IPS-18a (cell line): ENCODE data around the gene TMEM100.

ENCODE experiments used
- H3K27ac ChIP-seq: one replicate; pipeline ENCODE4 v1.5.1; 2013; ENCODE audit warnings: low read length
- H3K27me3 ChIP-seq: one replicate; pipeline ENCODE4 v1.6.1; 2013; ENCODE audit warnings: mild to moderate bottlenecking, low read length; ENCODE audit not compliant: control insufficient read depth, insufficient read depth
- H3K36me3 ChIP-seq: one replicate; pipeline ENCODE4 v1.6.1; 2013; ENCODE audit warnings: low read depth, low read length; ENCODE audit not compliant: control insufficient read depth
- H3K4me1 ChIP-seq: one replicate; pipeline ENCODE4 v1.6.1; 2013; ENCODE audit warnings: low read depth, low read length; ENCODE audit not compliant: control insufficient read depth
- H3K4me3 ChIP-seq: one replicate; pipeline ENCODE4 v1.5.1; 2013; ENCODE audit warnings: low read length
- H3K9ac ChIP-seq: one replicate; pipeline ENCODE4 v1.6.1; 2013; ENCODE audit warnings: mild to moderate bottlenecking, low read length, moderate library complexity
- H3K9me3 ChIP-seq: one replicate; pipeline ENCODE4 v1.6.1; 2013; ENCODE audit warnings: low read depth, low read length; ENCODE audit not compliant: control insufficient read depth

Gene TMEM100

DNA sequence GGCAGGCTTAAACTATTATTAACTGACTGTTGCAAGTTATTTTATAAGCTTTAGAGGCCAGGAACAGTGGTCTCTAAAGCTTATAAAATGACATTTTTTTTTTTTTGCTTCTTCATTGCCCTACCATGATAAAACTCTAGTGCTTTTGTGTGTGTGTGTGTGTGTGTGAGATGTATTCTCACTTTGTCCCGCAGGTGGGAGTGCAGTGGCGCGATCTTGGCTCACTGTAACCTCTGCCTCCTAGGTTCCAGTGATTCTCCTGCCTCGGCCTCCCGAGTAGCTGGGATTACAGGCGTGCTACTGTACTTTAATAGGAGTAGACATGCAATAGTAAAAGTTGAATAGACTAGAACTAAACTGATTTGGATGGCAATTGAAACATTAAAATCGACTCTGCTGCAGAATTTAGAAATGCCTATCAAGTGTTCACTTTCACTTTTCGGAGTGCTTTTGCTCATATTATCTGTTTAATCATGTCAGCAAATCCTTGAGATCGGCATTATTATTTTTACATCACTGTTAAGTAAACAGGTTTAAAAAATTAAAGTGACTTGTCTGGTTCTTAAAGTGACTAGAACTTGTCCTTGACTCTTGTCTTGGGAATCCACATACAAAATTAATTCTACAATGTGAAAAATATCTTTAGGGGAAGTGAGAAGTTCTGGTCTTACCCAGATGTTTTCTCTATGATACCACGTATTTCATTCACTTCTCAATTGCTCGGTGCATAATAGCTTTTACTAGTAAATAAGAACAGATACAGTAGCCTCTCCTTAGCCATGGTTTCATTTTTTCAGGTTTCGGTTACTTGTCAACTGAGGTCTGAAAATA lies 19.8 kb upstream of the TMEM100 start:
- Histone ChIP-seq H3K4me3 (no peak overlapping the region), H3K9ac (no peak overlapping the region), H3K9me3 (no peaks in the 10 kb centered on the region), H3K4me1 (no peaks in the 10 kb centered on the region), H3K27me3 (no peaks in the 10 kb centered on the region), H3K36me3 (no peaks in the 10 kb centered on the region), H3K27ac (no peak overlapping the region)

DNA sequence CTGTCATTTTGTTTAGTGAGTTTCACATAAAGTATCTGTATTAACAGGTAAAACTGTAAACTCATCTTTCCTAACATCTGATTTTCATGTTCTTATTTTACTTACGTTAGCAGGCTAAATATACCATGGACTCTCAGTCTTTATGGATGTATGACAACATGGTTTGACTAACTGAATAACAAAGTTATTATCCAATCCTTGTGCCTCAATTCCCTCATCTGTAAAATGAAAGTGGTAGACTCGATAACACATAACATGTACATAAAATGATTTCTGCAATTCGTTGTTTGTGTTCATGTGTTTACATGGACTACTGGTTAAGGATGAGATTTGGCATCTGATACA lies 18.7 kb upstream of the TMEM100 start:
- Histone ChIP-seq H3K4me1 (no peaks in the 10 kb centered on the region), H3K9ac (no peak overlapping the region), H3K27ac (no peak overlapping the region), H3K27me3 (no peaks in the 10 kb centered on the region), H3K9me3 (no peaks in the 10 kb centered on the region), H3K4me3 (no peak overlapping the region), H3K36me3 (no peaks in the 10 kb centered on the region)

DNA sequence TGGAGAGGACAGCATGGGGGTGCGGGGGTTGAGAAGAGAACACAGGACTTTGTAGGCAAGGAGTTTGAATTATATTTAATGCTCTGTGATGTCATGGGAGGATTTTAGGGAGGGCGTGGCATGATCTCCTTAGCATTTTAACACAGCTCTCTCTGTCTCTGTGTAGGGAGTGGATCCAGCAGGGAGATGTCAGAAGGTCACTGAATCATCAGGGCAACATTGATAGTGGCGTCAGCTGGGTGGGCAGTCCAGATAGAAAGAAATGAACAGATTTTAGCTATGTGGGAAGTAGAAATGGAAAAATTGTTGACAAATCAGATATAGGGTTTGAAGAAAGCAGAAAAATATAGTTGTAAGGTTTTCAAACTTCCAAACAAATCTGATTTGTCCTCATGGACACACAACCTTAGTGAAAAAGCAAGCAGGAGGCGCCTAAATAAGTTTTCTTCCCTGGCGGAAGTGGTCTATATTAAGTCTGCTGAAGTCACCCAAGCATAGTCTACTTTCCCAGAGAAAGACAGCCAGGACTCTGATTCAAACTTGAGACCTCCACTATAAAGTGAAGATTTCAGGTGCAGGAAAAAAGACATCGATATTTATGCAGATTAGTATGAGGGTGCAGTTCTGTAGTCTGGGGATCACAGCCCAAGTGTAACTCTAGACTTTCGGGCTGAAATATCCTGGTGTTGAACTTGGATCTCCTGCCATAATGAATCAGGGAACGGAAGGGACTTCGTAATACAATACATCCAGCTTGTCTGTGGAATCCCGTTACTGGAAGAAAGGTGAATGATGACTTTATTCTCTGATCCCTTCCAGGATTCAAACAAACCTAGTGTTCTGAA lies 18.1 kb upstream of the TMEM100 start:
- Histone ChIP-seq H3K9ac (no peak overlapping the region), H3K9me3 (no peaks in the 10 kb centered on the region), H3K36me3 (no peaks in the 10 kb centered on the region), H3K27me3 (no peaks in the 10 kb centered on the region), H3K4me3 (no peak overlapping the region), H3K4me1 (no peaks in the 10 kb centered on the region), H3K27ac (no peak overlapping the region)

DNA sequence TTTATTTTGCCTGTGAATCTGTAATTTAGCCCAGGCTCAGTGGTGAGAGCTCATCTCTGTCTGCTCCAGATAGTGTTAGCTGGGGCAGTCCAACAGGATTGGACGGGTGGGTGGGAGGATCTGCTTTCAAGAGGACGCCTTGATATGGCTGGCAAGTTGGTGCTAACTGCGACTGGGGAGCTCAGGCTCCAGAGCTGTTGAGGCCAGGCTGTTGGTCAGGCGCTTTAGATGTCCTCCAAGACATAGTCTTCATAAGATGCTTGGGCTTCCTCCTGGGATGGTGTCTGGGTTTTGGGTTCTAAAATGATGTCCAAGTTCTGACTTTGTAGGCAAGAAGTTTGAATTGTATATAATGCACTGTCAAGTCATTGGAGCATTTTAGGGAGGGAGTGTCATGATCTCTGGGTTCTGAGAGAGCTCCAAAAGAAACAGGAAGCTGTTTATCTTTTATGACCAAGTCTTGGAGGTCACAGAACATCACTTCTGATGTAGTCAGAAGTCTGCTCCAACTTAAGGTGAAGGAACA lies 15.4 kb upstream of the TMEM100 start:
- Histone ChIP-seq H3K9me3 (no peaks in the 10 kb centered on the region), H3K4me1 (peaks cover 11% of the 10 kb centered on the region), H3K9ac (no peak overlapping the region), H3K27ac (no peak overlapping the region), H3K27me3 (no peaks in the 10 kb centered on the region), H3K4me3 (no peak overlapping the region), H3K36me3 (no peaks in the 10 kb centered on the region)

DNA sequence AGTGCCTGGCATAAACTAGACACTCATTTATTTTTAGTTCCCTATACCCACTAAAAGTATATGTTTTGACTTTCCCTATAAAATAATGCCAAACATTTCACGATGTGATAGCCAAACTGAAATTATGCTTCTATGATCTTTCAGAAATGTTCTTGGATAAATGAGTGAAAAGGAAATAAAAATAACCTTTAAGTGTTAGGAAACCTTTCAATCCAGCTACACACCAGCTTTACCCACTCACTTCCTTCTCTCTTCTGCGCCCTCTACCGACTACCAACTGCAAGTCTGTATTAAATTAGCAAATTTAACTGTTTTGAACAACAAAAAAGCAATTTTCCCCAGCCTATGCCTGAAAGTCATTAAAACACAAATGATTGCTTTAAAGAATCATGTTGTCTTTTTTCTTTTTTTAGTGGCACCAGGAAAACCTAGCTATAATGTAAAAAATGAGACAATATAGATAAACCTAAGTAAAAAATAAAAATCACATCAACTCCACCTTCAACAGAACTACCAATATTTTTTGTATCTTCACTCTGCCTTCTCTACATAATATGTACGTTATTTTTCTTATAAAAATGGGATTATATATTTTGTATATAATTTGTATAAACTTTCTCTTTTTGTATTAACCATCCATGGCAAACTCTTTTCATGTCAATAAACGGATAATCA lies 13.2 kb upstream of the TMEM100 start:
- Histone ChIP-seq H3K36me3 (no peaks in the 10 kb centered on the region), H3K27ac (no peak overlapping the region), H3K9ac (no peak overlapping the region), H3K4me3 (no peak overlapping the region), H3K9me3 (no peaks in the 10 kb centered on the region), H3K27me3 (no peaks in the 10 kb centered on the region), H3K4me1 (peaks cover 31% of the 10 kb centered on the region)

DNA sequence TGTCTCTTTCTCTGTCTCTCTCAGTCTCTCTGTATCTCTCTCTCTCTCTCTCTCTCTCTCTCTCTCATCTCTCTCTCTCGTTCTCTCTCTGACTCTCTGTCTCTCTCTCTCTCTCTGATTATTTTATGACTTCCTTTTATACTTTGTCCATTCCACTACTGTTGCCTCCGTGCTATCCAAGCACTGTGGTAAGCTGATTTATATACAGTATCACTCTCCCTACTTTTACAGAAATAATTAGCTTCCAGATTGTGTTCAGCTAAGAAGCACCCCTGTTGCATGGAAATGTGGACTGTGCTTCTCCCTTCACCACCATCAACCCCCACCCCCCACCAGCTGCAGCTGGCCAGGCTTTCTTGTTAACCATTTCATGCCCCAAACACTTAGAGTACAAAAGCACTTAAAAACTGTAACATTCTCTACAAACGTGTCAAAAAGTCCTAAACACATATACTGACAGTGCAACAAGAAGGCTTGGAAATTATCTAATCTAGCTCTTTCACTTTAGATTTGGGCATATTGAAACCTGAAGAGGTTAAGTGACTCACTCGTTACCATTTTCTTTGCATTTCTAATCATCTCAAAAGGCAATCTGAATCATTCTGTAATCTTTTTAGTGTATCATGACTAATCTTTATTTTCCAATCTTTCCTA lies 11.6 kb upstream of the TMEM100 start:
- Histone ChIP-seq H3K36me3 (no peaks in the 10 kb centered on the region), H3K4me1 (peaks cover 31% of the 10 kb centered on the region), H3K27ac (no peak overlapping the region), H3K4me3 (peak overlapping the region; percentile 12), H3K9me3 (no peaks in the 10 kb centered on the region), H3K9ac (no peak overlapping the region), H3K27me3 (no peaks in the 10 kb centered on the region)

DNA sequence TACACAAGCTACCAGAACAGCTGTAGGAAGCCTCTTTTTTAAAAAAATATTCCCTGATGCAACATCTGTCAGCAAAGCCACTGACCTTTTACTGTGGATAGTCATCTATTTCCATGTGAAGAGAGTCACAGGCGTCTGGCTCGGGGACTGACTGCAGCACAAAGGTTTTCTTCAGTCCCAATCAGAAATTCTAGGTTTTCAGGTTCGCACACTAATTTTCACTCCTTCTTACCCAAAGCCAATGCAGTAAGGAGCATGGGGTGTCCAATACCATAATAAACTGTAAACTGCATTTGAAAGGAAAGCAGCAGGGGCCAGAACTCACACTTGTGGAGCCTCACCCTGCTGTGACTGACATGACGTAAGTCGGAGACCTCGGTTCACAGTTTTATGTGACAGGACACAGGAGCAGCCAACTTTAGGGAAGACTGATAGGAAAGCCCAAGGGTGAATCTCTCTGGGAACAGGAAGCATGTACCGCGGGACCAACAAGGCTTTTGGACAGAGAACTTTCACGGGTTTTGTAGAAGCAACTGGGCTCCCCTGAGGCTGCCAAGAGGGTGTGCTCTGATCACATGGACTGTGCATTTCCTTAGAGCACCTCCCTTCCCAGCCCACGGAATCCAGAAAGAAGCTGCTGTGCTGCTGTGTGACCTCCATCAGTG lies 9.1 kb upstream of the TMEM100 start:
- H3K27ac ChIP-seq: no peak overlapping the region
- H3K27me3 ChIP-seq: no peaks in the 10 kb centered on the region
- H3K9ac ChIP-seq: no peak overlapping the region
- no peaks in the 10 kb centered on the region for H3K9me3 ChIP-seq
- H3K4me3 ChIP-seq: no peak overlapping the region
- H3K4me1 ChIP-seq: peaks cover 31% of the 10 kb centered on the region
- H3K36me3 ChIP-seq: no peaks in the 10 kb centered on the region

DNA sequence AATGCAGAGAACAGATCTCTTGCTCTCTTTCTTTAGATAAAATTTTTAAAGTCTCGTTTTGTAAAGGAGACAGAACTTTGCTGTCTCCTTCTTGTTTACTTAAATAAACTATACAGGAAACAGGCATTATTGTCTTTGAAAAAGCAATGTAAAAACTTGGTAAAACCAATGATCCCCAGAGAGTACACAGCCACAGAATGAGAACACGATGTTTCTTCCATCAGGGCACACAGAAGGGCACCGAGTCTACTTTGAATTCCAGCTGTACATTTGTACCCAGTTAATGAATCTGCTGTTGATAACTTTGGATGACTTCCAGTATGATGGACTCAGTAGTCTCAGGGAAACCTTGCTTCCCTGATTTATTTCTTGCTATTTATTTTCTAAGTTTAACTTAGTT lies 8.1 kb upstream of the TMEM100 start:
- Histone ChIP-seq H3K9me3 (no peaks in the 10 kb centered on the region), H3K9ac (no peak overlapping the region), H3K27me3 (no peaks in the 10 kb centered on the region), H3K4me3 (no peak overlapping the region), H3K4me1 (peaks cover 31% of the 10 kb centered on the region), H3K36me3 (no peaks in the 10 kb centered on the region), H3K27ac (no peak overlapping the region)

DNA sequence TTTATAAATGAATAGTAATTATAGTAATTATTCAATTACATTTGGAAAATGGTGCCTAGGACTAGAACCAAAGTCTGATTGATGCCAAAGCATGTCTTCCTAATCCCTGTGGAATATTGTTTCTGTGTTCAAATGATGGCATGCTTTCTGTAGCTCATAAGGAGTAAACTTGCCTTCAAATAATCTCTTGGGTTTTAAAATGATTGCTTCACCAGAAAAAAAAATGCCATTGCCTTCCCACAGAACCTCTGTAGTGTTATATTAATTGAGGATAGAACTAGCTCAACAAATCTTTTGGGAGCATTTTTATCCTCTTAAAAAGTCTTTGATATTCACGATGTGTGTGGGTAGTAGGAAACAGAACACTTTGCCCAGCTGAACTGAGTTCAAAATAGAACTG lies 7.7 kb upstream of the TMEM100 start:
- no peak overlapping the region for H3K9ac ChIP-seq
- H3K27me3 ChIP-seq: no peaks in the 10 kb centered on the region
- no peak overlapping the region for H3K27ac ChIP-seq
- H3K9me3 ChIP-seq: no peaks in the 10 kb centered on the region
- no peak overlapping the region for H3K4me3 ChIP-seq
- H3K36me3 ChIP-seq: no peaks in the 10 kb centered on the region
- H3K4me1 ChIP-seq: peaks cover 31% of the 10 kb centered on the region

DNA sequence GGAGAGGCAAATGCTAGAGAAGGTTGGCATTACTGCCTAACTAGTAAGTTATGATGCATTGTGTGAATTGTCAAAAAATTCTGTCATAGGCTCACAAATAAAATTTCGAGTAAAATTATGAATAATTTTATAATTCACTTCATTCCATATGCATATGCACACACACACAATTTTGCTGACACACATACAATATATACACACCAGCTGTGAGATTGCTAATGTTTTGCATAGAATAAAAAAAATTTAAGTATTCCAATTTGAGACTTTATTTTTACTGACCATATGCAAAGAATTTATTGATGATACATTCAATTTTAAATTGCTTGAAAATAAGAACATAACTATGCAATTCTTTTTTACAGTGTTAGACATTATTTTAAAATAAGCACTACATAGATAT lies 6.8 kb upstream of the TMEM100 start:
- Histone ChIP-seq H3K27me3 (no peaks in the 10 kb centered on the region), H3K9ac (no peak overlapping the region), H3K36me3 (no peaks in the 10 kb centered on the region), H3K4me3 (no peak overlapping the region), H3K27ac (no peak overlapping the region), H3K4me1 (peaks cover 37% of the 10 kb centered on the region), H3K9me3 (no peaks in the 10 kb centered on the region)

DNA sequence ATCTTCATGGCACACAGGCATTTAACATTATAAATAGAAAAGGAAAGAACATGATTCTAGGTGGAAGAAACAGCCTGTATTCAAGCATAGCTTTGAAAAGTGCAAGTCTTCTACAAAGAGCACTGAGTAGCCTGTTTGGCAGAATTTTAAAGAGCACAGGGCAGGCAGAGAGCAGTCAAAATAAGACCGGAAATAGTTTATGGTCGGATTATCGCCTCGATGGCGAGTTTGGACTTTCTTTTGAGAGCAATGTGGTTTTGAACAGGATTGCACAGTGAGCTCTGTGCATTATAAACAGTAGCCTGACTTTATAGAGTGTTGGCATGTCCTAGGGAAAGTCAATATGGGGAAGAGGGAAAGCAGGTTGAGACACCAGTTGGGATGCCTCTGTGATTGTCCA lies 6.2 kb upstream of the TMEM100 start:
- H3K9ac ChIP-seq: no peak overlapping the region
- H3K9me3 ChIP-seq: no peaks in the 10 kb centered on the region
- H3K27me3 ChIP-seq: no peaks in the 10 kb centered on the region
- peaks cover 30% of the 10 kb centered on the region for H3K4me1 ChIP-seq
- no peak overlapping the region for H3K4me3 ChIP-seq
- no peak overlapping the region for H3K27ac ChIP-seq
- no peaks in the 10 kb centered on the region for H3K36me3 ChIP-seq
